HepG2 (cell line): Measurements from ENCODE around the gene PMVK. TPM values are rescaled to one million over a fixed set of nuclear protein-coding genes. Genes with fewer than 3 reads are reported as not detected.
A peak's percentile ranks its signal among the peaks of the same experiment; 100 is the strongest.

Source experiments
- ZFAT ChIP-seq: sonication (generic); formaldehyde crosslinking; conservative IDR thresholded peaks from 2 replicates; pipeline ENCODE4 v1.8.1; 2023; ENCODE audit warnings: missing genetic modification reagents, inconsistent platforms
- polyA plus RNA-seq, 8 experiments: library from polyadenylated mRNA; depleted of rRNA in 3 of 8; stranded (reverse) in 7 of 8; unstranded in 1 of 8; fragments of >200 nt; fragmentation: Illumina TruSeq in 4 of 8; extraction: Trizol in 4 of 8; gene quantifications; 2 replicates each; pipeline versions ENCODE4 v1.2.1 to v1.2.3, GENCODE V29; 2011 to 2016; ENCODE audit warnings: low read depth in 4 of 8, missing spikeins in 1 of 8, mixed read lengths in 1 of 8; ENCODE audit not compliant: insufficient read depth in 1 of 8
- total RNA-seq, 5 experiments: library from RNA; depleted of rRNA; stranded (reverse); fragments of >200 nt; fragmentation: Illumina TruSeq; extraction: Trizol; gene quantifications; 2 replicates each; pipeline ENCODE4 v1.2.3, GENCODE V29; 2016; ENCODE audit warnings: low read depth in 1 of 5
- TF ChIP-seq, protein P1 (sequence below): IDR thresholded peaks from 2 replicates; pipeline ENCODE4 v1.6.1; 2016; ENCODE audit warnings: missing biosample characterization, missing genetic modification reagents, low read depth
- TF ChIP-seq, protein P2 (sequence below), 2 experiments: sonication (generic) in 1 of 2; formaldehyde crosslinking in 1 of 2; IDR thresholded peaks; 2 replicates each; pipeline versions ENCODE4 v1.6.1 to v1.9.0; 2014 to 2022; ENCODE audit warnings: antibody characterized with exemption in 1 of 2, borderline replicate concordance in 1 of 2, inconsistent platforms in 1 of 2, low read depth in 1 of 2, missing genetic modification reagents in 1 of 2
- TF ChIP-seq, protein P3 (sequence below): sonication (generic); formaldehyde crosslinking; IDR thresholded peaks from 2 replicates; pipeline ENCODE4 v1.4.0; 2020; ENCODE audit warnings: missing genetic modification reagents
- TF ChIP-seq, protein P4 (sequence below): IDR thresholded peaks from 2 replicates; pipeline ENCODE4 v1.4.0; 2020; ENCODE audit warnings: mild to moderate bottlenecking, missing genetic modification reagents

The PMVK gene
- total and polyA plus RNA-seq, 2 of the 13 experiments (the other 11 are each of a cell fraction or from before 2014, with no cell fraction given): 3.9 to 12.6 TPM

DNA sequence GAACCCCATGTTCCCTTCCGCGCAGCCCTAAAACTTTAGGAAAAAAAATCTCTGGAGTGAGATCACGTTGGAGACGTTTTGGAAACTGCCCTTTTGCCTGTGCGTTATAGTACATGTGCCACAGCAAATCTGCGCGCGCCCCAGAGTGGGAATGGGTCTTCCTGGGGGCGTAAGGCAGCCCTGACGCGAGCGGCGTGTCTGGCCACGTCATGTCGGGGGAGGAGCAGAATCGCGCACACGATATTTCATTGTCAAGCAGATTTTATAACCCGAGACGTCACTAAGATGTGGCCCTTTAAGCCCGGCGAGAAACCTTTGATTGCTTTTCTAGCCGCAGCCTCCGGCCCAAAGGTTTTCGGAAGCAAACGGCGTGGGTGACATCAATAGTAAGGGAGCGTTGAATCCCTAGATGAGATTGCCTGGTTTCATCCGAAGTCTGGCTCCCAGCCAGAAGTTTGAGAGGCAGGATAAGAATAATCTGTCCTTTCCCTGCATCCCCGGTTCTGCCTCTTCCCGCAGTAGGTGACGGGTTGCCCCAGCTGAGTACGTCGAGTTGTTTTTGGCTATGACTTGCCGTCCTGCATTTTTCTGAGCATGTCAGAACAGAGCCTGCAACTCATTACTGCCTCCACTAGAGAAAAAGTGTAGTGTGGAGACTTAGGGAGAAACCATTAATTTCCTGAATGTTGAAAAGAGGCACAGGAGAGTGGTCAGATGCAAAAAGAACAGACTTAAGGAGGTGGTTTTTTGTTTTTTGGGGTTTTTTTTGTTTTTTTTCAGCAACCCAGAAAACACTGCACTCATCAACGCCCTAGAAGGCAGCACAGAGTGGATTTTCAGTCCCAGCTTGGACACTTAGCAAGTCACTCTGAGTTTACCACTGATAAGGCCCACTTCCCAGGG, 817 bp upstream of the PMVK start (continued):
- TF ChIP-seq, protein P1, sequence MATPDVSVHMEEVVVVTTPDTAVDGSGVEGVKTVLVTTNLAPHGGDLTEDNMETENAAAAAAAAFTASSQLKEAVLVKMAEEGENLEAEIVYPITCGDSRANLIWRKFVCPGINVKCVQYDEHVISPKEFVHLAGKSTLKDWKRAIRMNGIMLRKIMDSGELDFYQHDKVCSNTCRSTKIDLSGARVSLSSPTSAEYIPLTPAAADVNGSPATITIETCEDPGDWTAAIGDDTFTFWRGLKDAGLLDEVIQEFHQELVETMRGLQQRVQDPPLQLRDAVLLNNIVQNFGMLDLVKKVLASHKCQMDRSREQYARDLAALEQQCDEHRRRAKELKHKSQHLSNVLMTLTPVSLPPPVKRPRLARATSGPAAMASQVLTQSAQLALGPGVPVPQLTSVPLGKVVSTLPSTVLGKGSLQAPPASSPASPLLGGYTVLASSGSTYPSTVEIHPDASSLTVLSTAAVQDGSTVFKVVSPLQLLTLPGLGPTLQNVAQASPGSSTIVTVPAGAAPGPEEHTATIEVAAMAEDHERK: no peak
- TF ChIP-seq, protein P2, sequence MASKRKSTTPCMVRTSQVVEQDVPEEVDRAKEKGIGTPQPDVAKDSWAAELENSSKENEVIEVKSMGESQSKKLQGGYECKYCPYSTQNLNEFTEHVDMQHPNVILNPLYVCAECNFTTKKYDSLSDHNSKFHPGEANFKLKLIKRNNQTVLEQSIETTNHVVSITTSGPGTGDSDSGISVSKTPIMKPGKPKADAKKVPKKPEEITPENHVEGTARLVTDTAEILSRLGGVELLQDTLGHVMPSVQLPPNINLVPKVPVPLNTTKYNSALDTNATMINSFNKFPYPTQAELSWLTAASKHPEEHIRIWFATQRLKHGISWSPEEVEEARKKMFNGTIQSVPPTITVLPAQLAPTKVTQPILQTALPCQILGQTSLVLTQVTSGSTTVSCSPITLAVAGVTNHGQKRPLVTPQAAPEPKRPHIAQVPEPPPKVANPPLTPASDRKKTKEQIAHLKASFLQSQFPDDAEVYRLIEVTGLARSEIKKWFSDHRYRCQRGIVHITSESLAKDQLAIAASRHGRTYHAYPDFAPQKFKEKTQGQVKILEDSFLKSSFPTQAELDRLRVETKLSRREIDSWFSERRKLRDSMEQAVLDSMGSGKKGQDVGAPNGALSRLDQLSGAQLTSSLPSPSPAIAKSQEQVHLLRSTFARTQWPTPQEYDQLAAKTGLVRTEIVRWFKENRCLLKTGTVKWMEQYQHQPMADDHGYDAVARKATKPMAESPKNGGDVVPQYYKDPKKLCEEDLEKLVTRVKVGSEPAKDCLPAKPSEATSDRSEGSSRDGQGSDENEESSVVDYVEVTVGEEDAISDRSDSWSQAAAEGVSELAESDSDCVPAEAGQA (IDR thresholded peaks at IDR 0.05; ENCODE audit: low read depth): peak; percentile 81
- TF ChIP-seq, protein P2 (CRISPR knock-in tag; IDR thresholded peaks at IDR 0.05; ENCODE audit: borderline replicate concordance): no peak
- TF ChIP-seq, protein P3, sequence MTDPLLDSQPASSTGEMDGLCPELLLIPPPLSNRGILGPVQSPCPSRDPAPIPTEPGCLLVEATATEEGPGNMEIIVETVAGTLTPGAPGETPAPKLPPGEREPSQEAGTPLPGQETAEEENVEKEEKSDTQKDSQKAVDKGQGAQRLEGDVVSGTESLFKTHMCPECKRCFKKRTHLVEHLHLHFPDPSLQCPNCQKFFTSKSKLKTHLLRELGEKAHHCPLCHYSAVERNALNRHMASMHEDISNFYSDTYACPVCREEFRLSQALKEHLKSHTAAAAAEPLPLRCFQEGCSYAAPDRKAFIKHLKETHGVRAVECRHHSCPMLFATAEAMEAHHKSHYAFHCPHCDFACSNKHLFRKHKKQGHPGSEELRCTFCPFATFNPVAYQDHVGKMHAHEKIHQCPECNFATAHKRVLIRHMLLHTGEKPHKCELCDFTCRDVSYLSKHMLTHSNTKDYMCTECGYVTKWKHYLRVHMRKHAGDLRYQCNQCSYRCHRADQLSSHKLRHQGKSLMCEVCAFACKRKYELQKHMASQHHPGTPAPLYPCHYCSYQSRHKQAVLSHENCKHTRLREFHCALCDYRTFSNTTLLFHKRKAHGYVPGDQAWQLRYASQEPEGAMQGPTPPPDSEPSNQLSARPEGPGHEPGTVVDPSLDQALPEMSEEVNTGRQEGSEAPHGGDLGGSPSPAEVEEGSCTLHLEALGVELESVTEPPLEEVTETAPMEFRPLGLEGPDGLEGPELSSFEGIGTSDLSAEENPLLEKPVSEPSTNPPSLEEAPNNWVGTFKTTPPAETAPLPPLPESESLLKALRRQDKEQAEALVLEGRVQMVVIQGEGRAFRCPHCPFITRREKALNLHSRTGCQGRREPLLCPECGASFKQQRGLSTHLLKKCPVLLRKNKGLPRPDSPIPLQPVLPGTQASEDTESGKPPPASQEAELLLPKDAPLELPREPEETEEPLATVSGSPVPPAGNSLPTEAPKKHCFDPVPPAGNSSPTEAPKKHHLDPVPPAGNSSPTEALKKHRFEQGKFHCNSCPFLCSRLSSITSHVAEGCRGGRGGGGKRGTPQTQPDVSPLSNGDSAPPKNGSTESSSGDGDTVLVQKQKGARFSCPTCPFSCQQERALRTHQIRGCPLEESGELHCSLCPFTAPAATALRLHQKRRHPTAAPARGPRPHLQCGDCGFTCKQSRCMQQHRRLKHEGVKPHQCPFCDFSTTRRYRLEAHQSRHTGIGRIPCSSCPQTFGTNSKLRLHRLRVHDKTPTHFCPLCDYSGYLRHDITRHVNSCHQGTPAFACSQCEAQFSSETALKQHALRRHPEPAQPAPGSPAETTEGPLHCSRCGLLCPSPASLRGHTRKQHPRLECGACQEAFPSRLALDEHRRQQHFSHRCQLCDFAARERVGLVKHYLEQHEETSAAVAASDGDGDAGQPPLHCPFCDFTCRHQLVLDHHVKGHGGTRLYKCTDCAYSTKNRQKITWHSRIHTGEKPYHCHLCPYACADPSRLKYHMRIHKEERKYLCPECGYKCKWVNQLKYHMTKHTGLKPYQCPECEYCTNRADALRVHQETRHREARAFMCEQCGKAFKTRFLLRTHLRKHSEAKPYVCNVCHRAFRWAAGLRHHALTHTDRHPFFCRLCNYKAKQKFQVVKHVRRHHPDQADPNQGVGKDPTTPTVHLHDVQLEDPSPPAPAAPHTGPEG (CRISPR knock-in tag): no peak
- TF ChIP-seq ZFAT (CRISPR knock-in tag): 0 out of 2 replicates have a peak, but pooled peaks have one; percentile 19
- TF ChIP-seq, protein P4, sequence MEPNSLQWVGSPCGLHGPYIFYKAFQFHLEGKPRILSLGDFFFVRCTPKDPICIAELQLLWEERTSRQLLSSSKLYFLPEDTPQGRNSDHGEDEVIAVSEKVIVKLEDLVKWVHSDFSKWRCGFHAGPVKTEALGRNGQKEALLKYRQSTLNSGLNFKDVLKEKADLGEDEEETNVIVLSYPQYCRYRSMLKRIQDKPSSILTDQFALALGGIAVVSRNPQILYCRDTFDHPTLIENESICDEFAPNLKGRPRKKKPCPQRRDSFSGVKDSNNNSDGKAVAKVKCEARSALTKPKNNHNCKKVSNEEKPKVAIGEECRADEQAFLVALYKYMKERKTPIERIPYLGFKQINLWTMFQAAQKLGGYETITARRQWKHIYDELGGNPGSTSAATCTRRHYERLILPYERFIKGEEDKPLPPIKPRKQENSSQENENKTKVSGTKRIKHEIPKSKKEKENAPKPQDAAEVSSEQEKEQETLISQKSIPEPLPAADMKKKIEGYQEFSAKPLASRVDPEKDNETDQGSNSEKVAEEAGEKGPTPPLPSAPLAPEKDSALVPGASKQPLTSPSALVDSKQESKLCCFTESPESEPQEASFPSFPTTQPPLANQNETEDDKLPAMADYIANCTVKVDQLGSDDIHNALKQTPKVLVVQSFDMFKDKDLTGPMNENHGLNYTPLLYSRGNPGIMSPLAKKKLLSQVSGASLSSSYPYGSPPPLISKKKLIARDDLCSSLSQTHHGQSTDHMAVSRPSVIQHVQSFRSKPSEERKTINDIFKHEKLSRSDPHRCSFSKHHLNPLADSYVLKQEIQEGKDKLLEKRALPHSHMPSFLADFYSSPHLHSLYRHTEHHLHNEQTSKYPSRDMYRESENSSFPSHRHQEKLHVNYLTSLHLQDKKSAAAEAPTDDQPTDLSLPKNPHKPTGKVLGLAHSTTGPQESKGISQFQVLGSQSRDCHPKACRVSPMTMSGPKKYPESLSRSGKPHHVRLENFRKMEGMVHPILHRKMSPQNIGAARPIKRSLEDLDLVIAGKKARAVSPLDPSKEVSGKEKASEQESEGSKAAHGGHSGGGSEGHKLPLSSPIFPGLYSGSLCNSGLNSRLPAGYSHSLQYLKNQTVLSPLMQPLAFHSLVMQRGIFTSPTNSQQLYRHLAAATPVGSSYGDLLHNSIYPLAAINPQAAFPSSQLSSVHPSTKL (CRISPR knock-in tag): peak; percentile 32; the same call in 1 of the 2 replicates
